ENCODE data around the gene FNDC8.

FNDC8 gene

GRCh38 chr17:35121315-35121714 is at the start of gene FNDC8:
Gene FNDC8 (plus strand): TSS chr17:35121615. CDS start chr17:35121694, 79 bp downstream.
- H3K4me3 ChIP-seq (ENCODE audit: low read depth, low read length): no peak within 1 kb of the TSS
- no peak for DNase-seq (ENCODE audit: low read depth)

- no peak for DNase-seq (ENCODE audit: low read depth)
- no peak overlapping the region for H3K4me3 ChIP-seq (ENCODE audit: low read depth, low read length)
Measured at GRCh38 chr17:35073183-35073790, 48.1 kb upstream of the FNDC8 start.

GRCh38 chr17:35073991-35074627 is 47.3 kb upstream of the FNDC8 start:
- H3K4me3 ChIP-seq (ENCODE audit: low read depth, low read length): no peak overlapping the region
- no peak for DNase-seq (ENCODE audit: low read depth)

- H3K4me3 ChIP-seq (ENCODE audit: low read depth, low read length): no peak overlapping the region
- no peak for DNase-seq (ENCODE audit: low read depth)
Measured at GRCh38 chr17:35074711-35075707, 46.4 kb upstream of the FNDC8 start.

- H3K4me3 ChIP-seq (ENCODE audit: low read depth, low read length): no peak overlapping the region
- DNase-seq (ENCODE audit: low read depth): no peak
Measured at GRCh38 chr17:35076874-35077273, 44.5 kb upstream of the FNDC8 start.

- peak; percentile 66 for DNase-seq (ENCODE audit: low read depth)
- H3K4me3 ChIP-seq (ENCODE audit: low read depth, low read length): no peak overlapping the region
Measured at GRCh38 chr17:35079547-35080423, 41.6 kb upstream of the FNDC8 start.

- DNase-seq (ENCODE audit: low read depth): no peak
- no peak overlapping the region for H3K4me3 ChIP-seq (ENCODE audit: low read depth, low read length)
Measured at GRCh38 chr17:35080536-35080935, 40.9 kb upstream of the FNDC8 start.

- no peak overlapping the region for H3K4me3 ChIP-seq (ENCODE audit: low read depth, low read length)
- no peak for DNase-seq (ENCODE audit: low read depth)
Measured at GRCh38 chr17:35081638-35082037, 39.8 kb upstream of the FNDC8 start.

GRCh38 chr17:35082073-35082657 is 39.2 kb upstream of the FNDC8 start:
- no peak for DNase-seq (ENCODE audit: low read depth)
- H3K4me3 ChIP-seq (ENCODE audit: low read depth, low read length): no peak overlapping the region

DNA sequence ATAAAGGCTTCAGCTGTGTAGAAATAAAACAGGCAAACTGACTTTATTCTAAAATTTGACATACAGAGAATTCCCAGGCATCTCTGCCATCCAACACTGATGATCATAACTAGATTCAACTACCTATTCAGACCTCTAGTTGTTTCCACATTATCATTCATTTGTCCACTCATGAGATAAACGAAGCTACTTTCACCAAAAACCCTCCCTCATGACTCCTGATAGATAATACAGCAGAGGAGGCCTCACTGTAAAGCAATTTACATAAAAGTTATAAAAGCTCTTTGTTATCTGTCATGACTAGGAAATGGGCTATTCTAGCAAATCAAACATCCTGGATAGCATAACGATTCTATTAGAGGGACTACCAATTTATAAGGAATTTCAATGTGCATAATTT is 38.3 kb upstream of the FNDC8 start:
- H3K4me3 ChIP-seq (ENCODE audit: low read depth, low read length): no peak overlapping the region
- no peak for DNase-seq (ENCODE audit: low read depth)

DNA sequence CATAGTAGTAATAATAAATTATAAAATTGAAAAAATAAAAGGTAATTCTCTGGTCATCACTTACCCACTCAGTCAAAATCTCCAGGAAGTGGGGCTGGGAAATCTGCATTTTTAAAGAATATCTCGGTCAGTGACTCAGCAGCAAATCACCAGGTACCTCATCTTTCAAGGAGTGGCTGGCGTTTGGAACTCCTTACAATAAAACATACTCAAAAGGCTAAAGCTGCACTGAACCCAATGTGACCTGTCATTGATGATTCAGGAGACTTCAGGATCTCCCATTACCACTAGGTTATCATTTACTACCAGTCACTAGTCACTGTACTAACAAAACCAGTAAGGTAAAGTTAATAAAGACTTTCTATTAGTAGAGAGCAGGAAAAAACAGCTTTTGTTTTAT is 36.4 kb upstream of the FNDC8 start:
- no peak for DNase-seq (ENCODE audit: low read depth)
- H3K4me3 ChIP-seq (ENCODE audit: low read depth, low read length): no peak overlapping the region

GRCh38 chr17:35086164-35086563 is 35.3 kb upstream of the FNDC8 start:
- DNase-seq (ENCODE audit: low read depth): no peak

GRCh38 chr17:35086931-35087573 is 34.4 kb upstream of the FNDC8 start:
- no peak overlapping the region for H3K4me3 ChIP-seq (ENCODE audit: low read depth, low read length)
- no peak for DNase-seq (ENCODE audit: low read depth)

More at GRCh38 chr17:35086164-35086563, 35.3 kb upstream of the FNDC8 start:
- H3K4me3 ChIP-seq (ENCODE audit: low read depth, low read length): no peak overlapping the region

- DNase-seq (ENCODE audit: low read depth): no peak
- H3K4me3 ChIP-seq (ENCODE audit: low read depth, low read length): peak overlapping the region; percentile 92
Measured at GRCh38 chr17:35087731-35088355, 33.6 kb upstream of the FNDC8 start.

DNA sequence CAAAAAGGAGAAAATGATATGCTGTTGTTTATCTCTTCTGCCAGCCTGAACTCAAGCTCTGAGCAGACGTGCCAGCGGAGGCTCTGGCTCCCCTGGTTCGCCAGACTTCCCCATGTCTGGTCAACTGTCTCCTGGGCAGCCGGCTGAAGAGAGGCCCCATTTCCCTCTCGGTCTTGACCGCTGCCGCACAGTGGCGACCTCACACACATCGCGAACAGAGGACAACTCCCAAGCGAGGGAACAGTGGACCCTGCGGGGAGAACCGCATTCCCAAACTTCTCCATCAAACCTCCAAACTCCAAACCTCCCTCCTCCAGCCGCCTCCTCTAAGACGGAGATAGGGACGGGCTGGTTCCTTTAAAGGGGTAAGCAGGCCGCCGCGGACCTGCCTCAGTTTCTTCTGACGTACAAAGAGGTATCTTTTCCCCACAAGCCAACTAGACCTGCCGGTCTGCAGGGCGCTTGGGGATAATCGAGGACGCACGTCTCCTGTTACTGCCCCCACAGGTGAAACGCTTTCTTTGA is 33.0 kb upstream of the FNDC8 start:
- DNase-seq (ENCODE audit: low read depth): no peak
- peak overlapping the region; percentile 92 for H3K4me3 ChIP-seq (ENCODE audit: low read depth, low read length)

GRCh38 chr17:35088881-35089585 is 32.4 kb upstream of the FNDC8 start:
- peak overlapping the region; percentile 92 for H3K4me3 ChIP-seq (ENCODE audit: low read depth, low read length)
- DNase-seq (ENCODE audit: low read depth): no peak

- DNase-seq (ENCODE audit: low read depth): no peak
- peak overlapping the region; percentile 37 for H3K4me3 ChIP-seq (ENCODE audit: low read depth, low read length)
Measured at GRCh38 chr17:35089586-35090296, 31.7 kb upstream of the FNDC8 start.
